ENCODE results near the gene FAM209B.
"Not testable (repeated sequence)": the region's sequence is repeated elsewhere in the genome, so short reads cannot be mapped to it uniquely, and the experiment has no call there.

Gene FAM209B

DNA sequence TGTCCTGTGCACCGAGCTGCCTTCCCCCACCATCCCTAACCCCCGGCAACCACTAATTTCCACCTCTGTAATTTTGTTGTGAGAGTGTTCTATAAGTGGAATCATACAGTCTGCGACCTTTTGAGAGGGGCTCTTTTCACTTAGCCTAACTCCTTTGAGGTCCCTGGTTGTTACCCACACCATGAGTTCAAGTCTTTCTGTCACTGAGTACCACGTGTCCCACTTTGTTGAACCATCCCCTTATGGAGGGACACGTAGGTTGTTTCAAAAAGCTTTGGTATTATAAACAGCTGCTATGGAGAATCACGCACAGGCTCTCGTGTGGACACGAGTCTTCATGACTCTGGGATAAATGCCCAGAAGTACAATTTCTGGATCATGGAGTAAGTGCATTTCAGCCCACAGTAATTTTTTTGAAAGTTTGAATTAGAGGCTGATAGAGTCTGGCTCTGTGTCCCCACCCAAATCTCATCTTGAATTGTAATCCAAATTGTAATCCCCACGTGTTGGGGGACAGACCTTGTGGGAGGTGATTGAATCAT is 9.5 kb downstream of the FAM209B start:
- no peak for DNase-seq

DNA sequence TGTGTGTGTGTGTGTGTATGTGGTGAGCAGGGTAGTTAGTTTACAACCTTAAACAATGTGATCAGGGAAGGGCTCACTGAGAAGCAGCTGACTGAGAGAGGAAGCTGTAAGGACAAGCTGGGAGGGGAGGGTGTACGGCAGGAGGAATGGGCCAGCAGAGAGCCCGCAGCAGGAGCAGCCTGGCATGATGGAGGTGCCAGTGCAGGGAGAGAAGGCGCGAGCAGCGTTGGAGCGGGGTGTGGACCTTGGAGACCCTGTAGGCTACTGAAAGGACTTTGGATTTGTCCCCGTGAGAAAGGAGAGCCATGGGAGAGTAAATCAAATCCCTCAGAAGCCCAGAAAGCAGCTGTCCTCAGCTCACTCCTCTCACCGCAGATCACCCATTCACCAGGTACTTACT is 18.5 kb downstream of the FAM209B start:
- no peak for DNase-seq

DNA sequence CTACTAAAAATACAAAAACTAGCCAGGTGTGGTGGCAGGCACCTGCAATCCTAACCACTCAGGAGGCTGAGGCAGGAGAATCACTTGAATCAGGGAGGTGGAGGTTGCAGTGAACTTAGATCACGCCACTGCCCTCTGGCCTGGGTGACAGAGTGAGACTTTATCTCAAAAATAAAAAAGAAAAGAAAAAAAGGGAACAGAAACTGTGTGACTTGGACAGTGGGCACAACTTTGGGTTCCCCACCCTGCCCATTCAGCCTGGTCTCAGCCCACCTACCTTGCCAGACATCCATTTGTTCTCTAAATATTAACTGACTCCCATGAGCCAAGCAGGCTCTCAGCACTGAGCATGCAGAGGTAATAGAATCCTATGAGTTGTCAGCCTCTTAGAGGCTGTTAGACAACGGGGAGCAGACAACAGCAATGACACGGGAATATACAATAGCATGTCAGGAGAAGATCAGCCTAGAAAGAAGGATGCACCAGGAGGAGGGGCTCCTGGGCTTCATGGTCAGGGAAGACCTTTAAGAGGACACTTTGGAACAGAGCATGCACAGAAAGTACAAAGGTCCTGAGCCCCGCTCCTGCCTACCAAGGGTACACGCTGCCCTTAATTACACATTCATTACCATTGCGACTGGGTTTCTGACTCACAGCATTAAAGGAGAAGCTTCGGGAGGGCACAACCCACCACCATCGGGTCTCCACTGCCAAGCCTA is 20.0 kb downstream of the FAM209B start:
- no peak for DNase-seq

DNA sequence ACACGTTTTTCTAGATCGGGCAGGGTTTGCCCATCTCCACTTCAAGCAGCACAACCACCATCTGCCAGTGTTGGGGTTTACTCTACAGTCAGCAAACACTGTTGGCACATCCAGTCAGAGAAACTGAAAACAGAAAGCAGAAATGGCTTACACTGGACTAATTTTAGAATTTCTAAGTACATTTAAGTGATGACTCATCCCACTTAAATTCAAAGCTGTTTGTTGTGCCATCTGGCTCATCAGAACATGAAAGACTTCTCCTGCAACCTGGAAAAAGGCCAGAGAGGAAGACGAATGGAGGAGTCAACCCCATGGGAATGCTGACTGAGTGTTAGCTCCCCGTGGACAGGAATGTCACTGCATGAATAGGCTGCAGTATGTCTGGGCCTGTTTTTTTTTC is 21.8 kb downstream of the FAM209B start:
- peak; percentile 97 for DNase-seq

DNA sequence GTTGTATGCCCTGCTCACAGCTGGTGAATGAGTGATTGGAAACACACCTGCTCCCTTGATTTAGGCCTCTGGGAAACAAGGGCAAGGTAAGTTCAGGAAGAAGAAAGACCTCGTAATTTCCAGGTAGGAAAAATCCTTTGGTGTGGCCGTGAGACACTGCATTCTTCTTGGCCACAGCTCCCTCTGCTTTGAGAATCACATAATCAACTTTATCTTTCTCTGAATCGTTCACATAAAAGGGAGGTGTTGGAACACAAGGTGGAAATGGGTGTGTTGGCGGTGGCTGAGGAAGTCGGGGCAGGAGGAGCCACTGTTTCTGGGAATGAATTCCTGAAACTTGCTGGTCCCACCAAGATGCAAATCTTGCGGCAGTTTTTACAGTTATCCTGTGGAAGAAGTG is 25.9 kb downstream of the FAM209B start:
- DNase-seq, result no peak

DNA sequence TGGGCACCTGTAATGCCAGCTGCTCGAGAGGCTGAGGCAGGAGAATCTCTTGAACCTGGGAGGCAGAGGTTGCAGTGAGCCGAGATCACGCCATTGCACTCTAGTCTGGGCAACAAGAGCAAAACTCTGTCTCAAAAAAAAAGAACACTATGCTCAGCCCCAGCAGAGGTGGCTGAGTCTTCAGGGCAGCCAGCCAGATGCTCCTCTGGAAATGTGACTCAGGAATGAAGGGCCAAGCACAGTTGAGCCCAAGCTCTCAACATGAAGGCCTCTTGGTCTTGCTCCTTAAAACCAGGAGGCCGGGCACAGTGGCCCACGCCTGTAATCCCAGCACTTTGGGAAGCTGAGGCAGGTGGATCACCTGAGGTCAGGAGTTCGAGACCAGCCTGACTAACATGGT is 31.5 kb downstream of the FAM209B start:
- DNase-seq, result not testable (repeated sequence)

DNA sequence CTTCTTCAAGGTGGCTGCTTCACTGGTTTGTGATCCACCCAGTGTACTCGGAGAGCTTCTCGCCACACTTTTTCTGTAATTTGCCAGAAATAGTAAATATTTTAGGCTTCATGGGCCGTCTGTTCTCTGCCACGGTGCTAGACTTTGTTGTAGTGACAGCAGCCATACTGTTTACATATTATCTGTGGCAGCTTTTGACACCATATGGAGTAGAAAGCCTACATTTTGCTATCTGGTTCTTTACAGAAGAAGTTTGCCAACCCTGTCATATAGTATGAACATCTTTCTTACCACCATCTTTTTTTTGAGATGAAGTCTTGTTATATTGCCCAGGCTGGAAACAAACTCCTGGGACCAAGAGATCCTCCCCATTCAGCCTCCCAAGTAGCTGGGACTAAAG is 32.5 kb downstream of the FAM209B start:
- no peak for DNase-seq

DNA sequence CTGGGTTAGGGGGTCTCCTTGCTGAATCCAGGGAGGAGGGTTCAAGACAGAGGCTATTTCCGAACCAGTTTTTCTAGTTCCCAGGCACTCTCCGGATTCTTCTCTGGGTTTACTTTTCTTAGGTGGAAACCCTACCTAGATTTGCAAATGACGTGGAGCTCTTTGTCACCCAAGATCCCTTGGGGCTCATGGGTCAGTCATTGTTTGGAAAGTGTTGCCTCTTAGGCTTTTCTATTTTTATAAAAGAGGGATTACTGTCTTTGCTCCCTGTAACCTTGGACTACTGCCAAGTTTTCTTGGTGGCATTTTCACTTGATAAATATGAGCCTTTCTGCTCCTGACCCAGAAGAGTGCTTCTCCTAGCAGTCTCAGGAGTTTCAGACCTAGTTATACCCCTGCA is 33.6 kb downstream of the FAM209B start:
- DNase-seq, result no peak

DNA sequence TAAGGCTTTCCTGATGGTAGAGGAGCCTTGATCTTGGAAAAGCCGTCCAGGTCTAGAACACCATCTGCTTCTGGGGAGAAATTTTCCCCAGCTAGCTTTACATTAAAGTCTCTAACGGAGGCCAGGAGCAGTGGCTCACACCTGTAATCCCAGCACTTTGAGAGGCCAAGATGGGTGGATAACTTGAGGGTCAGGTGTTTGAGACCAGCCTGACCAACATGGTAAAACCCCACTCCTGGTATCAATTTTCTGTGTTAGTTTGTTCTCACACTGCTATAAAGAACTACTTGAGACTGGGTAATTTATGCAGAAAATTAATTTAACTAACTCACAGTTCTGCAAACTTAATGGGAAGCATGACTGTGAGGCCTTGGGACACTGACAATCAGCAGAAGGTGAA is 37.8 kb downstream of the FAM209B start:
- DNase-seq, result no peak

DNA sequence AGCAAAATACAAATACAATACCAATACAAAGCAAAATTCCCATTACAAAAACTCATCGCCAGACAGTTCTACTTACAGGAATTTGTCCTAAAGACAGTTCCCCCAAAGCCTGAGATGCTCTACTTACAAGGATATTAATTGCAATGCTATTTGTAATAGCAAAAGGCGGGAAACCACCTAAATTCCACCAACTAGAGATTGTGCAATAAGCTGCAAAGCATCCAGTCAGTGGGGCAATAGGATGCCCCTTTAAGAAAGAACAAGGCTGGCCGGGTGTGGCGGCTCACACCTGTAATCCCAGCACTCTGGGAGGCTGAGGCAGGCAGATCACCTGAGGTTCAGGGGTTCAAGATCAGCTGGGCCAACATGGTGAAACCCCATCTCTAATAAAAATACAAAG is 39.1 kb downstream of the FAM209B start:
- DNase-seq, result no peak

DNA sequence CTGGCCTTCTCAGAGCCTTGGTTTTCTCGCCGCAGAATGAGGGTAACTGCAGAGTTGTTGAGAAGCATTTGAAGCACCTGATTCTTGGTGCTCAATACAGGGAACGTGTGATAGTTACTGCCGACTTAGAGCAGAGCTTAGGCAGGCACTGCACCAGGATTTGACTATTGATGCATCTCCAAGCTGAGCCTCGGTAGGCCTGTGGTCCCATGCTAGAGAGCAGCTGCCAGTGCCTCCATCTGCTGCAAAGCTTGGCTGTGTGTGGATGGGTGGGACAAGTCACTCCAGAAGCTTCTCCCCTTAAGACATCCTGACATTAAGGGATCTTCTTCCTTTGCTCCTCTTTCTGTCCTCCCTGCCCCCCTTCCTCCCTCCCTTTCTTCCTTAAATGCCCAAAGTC is 40.9 kb downstream of the FAM209B start:
- DNase-seq, result no peak

DNA sequence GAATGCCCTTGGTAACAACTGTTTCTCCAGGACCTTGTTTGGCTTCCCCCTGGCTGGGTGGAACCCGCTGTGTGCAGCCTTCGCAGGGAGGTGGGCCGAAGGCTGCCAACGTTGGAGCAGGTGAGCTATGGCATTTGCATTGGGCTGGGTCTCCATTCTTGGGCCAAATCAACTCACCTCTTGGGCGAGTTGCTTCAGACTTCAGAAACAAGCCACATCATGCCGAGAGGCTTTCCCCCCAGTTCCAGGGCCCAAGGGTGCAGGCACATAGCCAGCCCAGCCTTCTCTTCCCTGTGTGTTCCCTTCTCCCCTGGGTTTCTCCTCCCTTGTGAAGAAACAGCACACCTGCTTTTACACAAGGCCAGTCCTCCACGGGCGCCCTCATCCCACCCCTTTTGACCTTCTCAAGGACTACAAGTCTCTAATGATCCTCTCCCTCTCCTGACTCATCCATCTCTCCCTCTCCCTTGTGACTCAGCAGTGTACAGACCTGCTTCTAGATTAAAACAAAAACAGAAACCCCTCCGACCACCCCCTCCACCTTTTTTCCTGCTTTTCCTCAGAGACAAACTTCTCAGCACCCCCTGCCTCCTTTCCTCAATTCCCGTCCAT is 41.6 kb downstream of the FAM209B start:
- DNase-seq, result no peak

DNA sequence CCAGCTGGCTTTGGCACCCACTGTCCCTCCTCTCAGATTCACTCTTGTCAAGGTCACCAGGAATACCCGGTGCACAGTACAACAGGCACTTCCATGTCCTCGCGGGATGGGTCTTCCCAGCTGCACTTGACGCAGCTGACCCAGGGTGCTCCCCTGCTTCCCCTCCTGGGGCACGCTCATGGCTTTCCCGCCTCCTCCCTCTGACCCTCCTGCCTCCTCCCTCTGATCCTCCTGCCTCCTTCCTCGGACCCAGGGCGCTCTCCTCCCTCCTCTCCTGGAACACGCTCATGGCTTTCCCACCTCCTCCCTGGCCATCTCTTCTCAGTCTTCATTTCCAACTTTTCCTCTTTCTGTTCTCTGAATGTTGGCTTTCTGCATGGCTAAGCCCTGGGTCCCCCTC is 42.1 kb downstream of the FAM209B start:
- DNase-seq, result no peak

DNA sequence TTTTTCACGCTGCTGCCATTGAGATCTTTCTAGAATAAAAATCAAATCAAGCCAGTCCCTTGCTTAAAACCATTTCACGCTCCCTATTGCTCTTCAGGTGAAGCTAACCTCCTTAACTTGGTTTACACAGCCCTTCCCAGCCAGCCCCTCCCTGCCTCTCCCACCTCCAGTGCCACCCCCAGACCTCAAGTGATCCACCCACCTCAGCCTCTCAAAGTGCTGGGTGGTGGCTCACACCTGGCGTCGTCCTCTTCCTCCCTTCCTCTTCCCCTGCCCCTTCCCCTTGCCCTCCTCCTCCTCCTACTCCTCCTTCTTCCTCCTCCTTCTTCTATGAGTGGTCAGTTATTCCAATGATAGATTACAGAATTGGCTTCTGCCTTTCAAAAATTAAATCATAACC is 42.9 kb downstream of the FAM209B start:
- no peak for DNase-seq

DNA sequence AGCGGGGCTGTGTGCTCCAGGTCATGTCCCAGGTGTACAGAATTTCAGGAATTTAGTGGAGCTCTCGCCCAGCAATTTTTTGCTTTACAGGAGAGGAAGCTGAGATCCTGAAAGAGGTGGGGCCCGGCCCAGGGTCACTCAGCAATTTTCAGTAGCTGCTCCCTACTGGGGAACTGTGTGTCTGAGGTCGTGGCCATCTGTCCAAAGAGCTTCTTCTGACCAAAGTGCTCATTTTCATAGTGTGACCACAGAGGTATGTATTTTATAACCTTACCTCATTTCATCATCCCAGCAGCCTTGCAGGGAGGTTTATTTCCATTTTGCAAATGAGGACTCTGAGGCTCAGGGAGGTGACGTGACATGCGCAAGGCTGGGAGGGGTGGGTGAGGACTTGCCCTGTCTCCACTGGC is 46.3 kb downstream of the FAM209B start:
- DNase-seq, result no peak

DNA sequence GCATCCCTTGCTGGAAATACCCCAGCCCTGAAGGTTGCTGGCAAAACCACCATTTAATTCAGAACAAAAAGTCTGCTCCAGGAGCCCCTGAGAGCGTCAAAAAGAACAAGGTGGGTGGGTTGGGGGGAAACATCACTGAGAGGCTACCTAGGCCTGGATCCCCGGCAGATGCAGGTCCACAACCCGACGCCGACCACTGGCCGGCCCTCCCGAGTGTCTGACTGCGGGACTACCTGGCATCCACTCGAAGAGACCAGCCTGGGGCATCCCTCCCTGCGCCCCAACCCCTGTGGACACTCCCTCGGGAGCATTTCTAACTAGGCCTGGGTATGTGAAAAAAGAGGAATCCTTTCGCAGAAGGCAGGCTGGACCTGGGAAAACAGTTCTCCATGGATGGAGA is 47.2 kb downstream of the FAM209B start:
- DNase-seq, result no peak

DNA sequence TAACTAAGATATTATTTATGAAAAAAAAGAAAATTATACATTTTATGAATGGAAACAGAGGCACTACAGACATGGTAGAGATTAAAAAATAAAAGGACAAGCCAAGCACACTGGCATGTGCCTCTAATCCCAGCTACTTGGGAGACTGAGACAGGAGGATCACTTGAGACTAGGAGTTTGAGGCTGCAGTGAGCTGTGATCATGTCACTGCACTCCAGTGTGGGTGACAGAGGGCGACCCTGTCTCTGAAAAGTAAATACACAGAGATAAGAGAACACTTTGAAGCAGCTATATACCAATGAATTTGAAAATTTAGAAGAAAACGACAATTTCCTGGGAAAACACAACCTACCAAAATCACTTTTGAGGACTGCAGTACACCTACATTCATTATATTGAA is 48.7 kb downstream of the FAM209B start:
- DNase-seq, result no peak

DNA sequence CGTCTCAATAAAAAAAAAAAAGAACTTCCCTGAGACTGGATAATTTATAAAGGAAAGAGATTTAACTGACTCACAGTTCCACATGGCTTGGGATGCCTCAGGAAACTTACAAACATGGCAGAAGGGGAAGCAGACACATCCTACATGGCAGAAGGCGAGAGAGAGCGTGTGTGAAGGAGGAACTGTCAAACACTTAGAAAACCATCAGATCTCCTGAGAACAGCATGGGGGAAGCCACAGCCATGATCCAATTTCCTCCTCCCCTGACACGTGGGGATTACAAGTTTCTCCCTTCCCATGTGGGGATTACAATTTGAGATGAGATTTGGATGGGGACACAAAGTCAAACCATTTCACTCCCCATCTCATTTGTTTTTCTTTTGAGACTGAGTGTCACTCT is 49.5 kb downstream of the FAM209B start:
- DNase-seq, result no peak

DNA sequence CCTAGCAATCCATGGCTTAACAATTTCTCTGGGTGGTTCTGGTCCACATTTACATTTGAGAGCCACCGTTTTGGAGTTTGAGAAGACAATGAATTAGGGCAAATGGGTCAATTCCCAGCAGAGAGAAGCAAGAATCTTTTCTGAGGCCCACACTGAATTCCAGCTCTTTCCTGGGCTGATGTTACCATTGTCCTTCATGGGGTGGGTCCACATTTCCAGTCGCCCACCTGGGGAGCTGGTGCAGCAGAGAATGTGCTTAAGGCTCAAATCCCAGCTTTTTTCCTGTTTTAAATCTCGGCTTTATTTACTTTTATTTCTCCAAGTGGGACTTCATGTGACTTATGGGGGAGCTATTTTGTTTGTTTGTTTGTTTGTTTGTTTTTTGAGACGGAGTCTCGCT is 51.9 kb downstream of the FAM209B start:
- no peak for DNase-seq

All from fibroblast of upper back skin (primary cell).